Measurements from ENCODE around the gene MS4A10. TPM values are rescaled to one million over a fixed set of nuclear protein-coding genes. Genes with fewer than 3 reads are reported as not detected.

Gene MS4A10
- total RNA-seq, 3 donors from 2014 or later (not counting 1 experiment from before 2014, with no cell fraction given): not detected

- H3K4me1 ChIP-seq (ENCODE audit: control insufficient read depth, insufficient read depth, low read length): peaks cover 4% of the 10 kb centered on the region
- no peaks in the 10 kb centered on the region for H3K9me3 ChIP-seq (ENCODE audit: control insufficient read depth, insufficient read depth, low read length)
- no peaks in the 10 kb centered on the region for H3K36me3 ChIP-seq (ENCODE audit: control insufficient read depth, insufficient read depth, low read length)
- WGBS (ENCODE audit: insufficient coverage): 97% methylated on average over 3 of the region's 4 CpGs
- H3K27ac ChIP-seq (ENCODE audit: low read length): no peak overlapping the region
- no peak overlapping the region for H3K4me3 Mint-ChIP-seq
- H3K4me3 ChIP-seq (ENCODE audit: low read length): no peak overlapping the region
- no peaks in the 10 kb centered on the region for H3K36me3 Mint-ChIP-seq
- no peaks in the 10 kb centered on the region for H3K4me1 Mint-ChIP-seq
- TF ChIP-seq CTCF (IDR thresholded peaks at IDR 0.05): no peak
- intact Hi-C loops (cut with micrococcal nuclease): no loop called here
- no peaks in the 10 kb centered on the region for H3K9me3 Mint-ChIP-seq
- no peaks in the 10 kb centered on the region for H3K27me3 ChIP-seq (ENCODE audit: control insufficient read depth, insufficient read depth, low read length)
- H3K27ac Mint-ChIP-seq: no peak overlapping the region
- no peak for ATAC-seq
- no peaks in the 10 kb centered on the region for H3K27me3 Mint-ChIP-seq (ENCODE audit: low read depth in 2 of 2)
- DNase-seq: no peak
Observed at GRCh38 chr11:60776167-60776566, 9.0 kb upstream of the MS4A10 start.

GRCh38 chr11:60777106-60777505 lies 8.0 kb upstream of the MS4A10 start:
- no peaks in the 10 kb centered on the region for H3K27me3 Mint-ChIP-seq (ENCODE audit: low read depth in 2 of 2)
- no peaks in the 10 kb centered on the region for H3K9me3 ChIP-seq (ENCODE audit: control insufficient read depth, insufficient read depth, low read length)
- H3K9me3 Mint-ChIP-seq: no peaks in the 10 kb centered on the region
- H3K27ac Mint-ChIP-seq: no peak overlapping the region
- no peak for TF ChIP-seq CTCF (IDR thresholded peaks at IDR 0.05)
- no peaks in the 10 kb centered on the region for H3K36me3 ChIP-seq (ENCODE audit: control insufficient read depth, insufficient read depth, low read length)
- no peaks in the 10 kb centered on the region for H3K27me3 ChIP-seq (ENCODE audit: control insufficient read depth, insufficient read depth, low read length)
- no peak for DNase-seq
- intact Hi-C loops (cut with micrococcal nuclease): no loop called here
- 65% methylated on average over 4 of the region's 4 CpGs for WGBS (ENCODE audit: insufficient coverage)
- no peak overlapping the region for H3K27ac ChIP-seq (ENCODE audit: low read length)
- no peaks in the 10 kb centered on the region for H3K36me3 Mint-ChIP-seq
- H3K4me3 Mint-ChIP-seq: no peak overlapping the region
- peaks cover 4% of the 10 kb centered on the region for H3K4me1 ChIP-seq (ENCODE audit: control insufficient read depth, insufficient read depth, low read length)
- no peaks in the 10 kb centered on the region for H3K4me1 Mint-ChIP-seq
- H3K4me3 ChIP-seq (ENCODE audit: low read length): no peak overlapping the region
- no peak for ATAC-seq

- peaks cover 4% of the 10 kb centered on the region for H3K4me1 ChIP-seq (ENCODE audit: control insufficient read depth, insufficient read depth, low read length)
- H3K4me1 Mint-ChIP-seq: no peaks in the 10 kb centered on the region
- no peaks in the 10 kb centered on the region for H3K27me3 ChIP-seq (ENCODE audit: control insufficient read depth, insufficient read depth, low read length)
- H3K27ac Mint-ChIP-seq: no peak overlapping the region
- H3K27ac ChIP-seq (ENCODE audit: low read length): no peak overlapping the region
- H3K9me3 ChIP-seq (ENCODE audit: control insufficient read depth, insufficient read depth, low read length): no peaks in the 10 kb centered on the region
- no peaks in the 10 kb centered on the region for H3K36me3 Mint-ChIP-seq
- no peak overlapping the region for H3K4me3 Mint-ChIP-seq
- ATAC-seq (no peak), DNase-seq (no peak)
- intact Hi-C loops (cut with micrococcal nuclease): no loop called here
- H3K27me3 Mint-ChIP-seq (ENCODE audit: low read depth in 2 of 2): no peaks in the 10 kb centered on the region
- no peak for TF ChIP-seq CTCF (IDR thresholded peaks at IDR 0.05)
- WGBS (ENCODE audit: insufficient coverage): 69% methylated on average over 2 of the region's 2 CpGs
- H3K4me3 ChIP-seq (ENCODE audit: low read length): no peak overlapping the region
- H3K9me3 Mint-ChIP-seq: no peaks in the 10 kb centered on the region
- no peaks in the 10 kb centered on the region for H3K36me3 ChIP-seq (ENCODE audit: control insufficient read depth, insufficient read depth, low read length)
Observed at GRCh38 chr11:60777572-60777971, 7.6 kb upstream of the MS4A10 start.

GRCh38 chr11:60780065-60780464 lies 5.1 kb upstream of the MS4A10 start:
- Histone ChIP-seq H3K9me3 (ENCODE audit: control insufficient read depth, insufficient read depth, low read length) (no peaks in the 10 kb centered on the region), H3K36me3 (ENCODE audit: control insufficient read depth, insufficient read depth, low read length) (no peaks in the 10 kb centered on the region), H3K4me1 (ENCODE audit: control insufficient read depth, insufficient read depth, low read length) (peaks cover 4% of the 10 kb centered on the region), H3K27ac (ENCODE audit: low read length) (no peak overlapping the region), H3K4me3 (ENCODE audit: low read length) (no peak overlapping the region), H3K27me3 (ENCODE audit: control insufficient read depth, insufficient read depth, low read length) (no peaks in the 10 kb centered on the region)
- intact Hi-C loops (cut with micrococcal nuclease): no loop called here
- H3K4me1 Mint-ChIP-seq: no peaks in the 10 kb centered on the region
- WGBS (ENCODE audit: insufficient coverage): 81% methylated on average over 2 of the region's 2 CpGs
- DNase-seq (no peak), ATAC-seq (no peak)
- no peaks in the 10 kb centered on the region for H3K36me3 Mint-ChIP-seq
- H3K27me3 Mint-ChIP-seq (ENCODE audit: low read depth in 2 of 2): no peaks in the 10 kb centered on the region
- H3K4me3 Mint-ChIP-seq: no peak overlapping the region
- H3K27ac Mint-ChIP-seq: no peak overlapping the region
- no peak for TF ChIP-seq CTCF (IDR thresholded peaks at IDR 0.05)
- H3K9me3 Mint-ChIP-seq: no peaks in the 10 kb centered on the region
